ENCODE results near the gene ZNF133.
"Not testable (repeated sequence)": the region's sequence is repeated elsewhere in the genome, so short reads cannot be mapped to it uniquely, and the experiment has no call there.

The ZNF133 gene

GRCh38 chr20:18287915-18288748 lies at the start of gene ZNF133:
ZNF133 (plus strand) TSS chr20:18288527; CDS start chr20:18305687, 17,160 bp downstream.
- DNase-seq (ENCODE audit: low read depth in 4 of 4, low spot score in 1 of 4) = peak; percentile 93 to 97 (median 94)

- no peak for DNase-seq (ENCODE audit: low read depth in 4 of 4, low spot score in 1 of 4)
Observed at GRCh38 chr20:18240997-18241396, 47.3 kb upstream of the ZNF133 start.

GRCh38 chr20:18243802-18244201 lies 44.5 kb upstream of the ZNF133 start:
- DNase-seq (ENCODE audit: low read depth in 4 of 4, low spot score in 1 of 4) = no peak

GRCh38 chr20:18248545-18248944 lies 39.8 kb upstream of the ZNF133 start:
- DNase-seq (ENCODE audit: low read depth in 4 of 4, low spot score in 1 of 4) = not testable (repeated sequence)

- DNase-seq (ENCODE audit: low read depth in 4 of 4, low spot score in 1 of 4) = no peak
Observed at GRCh38 chr20:18250217-18250616, 38.1 kb upstream of the ZNF133 start.

- no peak for DNase-seq (ENCODE audit: low read depth in 4 of 4, low spot score in 1 of 4)
Observed at GRCh38 chr20:18252597-18253451, 35.5 kb upstream of the ZNF133 start.

GRCh38 chr20:18254615-18255014 lies 33.7 kb upstream of the ZNF133 start:
- DNase-seq (ENCODE audit: low read depth in 4 of 4, low spot score in 1 of 4) = no peak

GRCh38 chr20:18255526-18255925 lies 32.8 kb upstream of the ZNF133 start:
- DNase-seq (ENCODE audit: low read depth in 4 of 4, low spot score in 1 of 4) = no peak

- no peak for DNase-seq (ENCODE audit: low read depth in 4 of 4, low spot score in 1 of 4)
Observed at GRCh38 chr20:18256440-18257090, 31.8 kb upstream of the ZNF133 start.

GRCh38 chr20:18258126-18258860 lies 30.0 kb upstream of the ZNF133 start:
- no peak for DNase-seq (ENCODE audit: low read depth in 4 of 4, low spot score in 1 of 4)

GRCh38 chr20:18259730-18260129 lies 28.6 kb upstream of the ZNF133 start:
- DNase-seq (ENCODE audit: low read depth in 4 of 4, low spot score in 1 of 4) = no peak

GRCh38 chr20:18263723-18264122 lies 24.6 kb upstream of the ZNF133 start:
- DNase-seq (ENCODE audit: low read depth in 4 of 4, low spot score in 1 of 4) = no peak

GRCh38 chr20:18265441-18265840 lies 22.9 kb upstream of the ZNF133 start:
- DNase-seq (ENCODE audit: low read depth in 4 of 4, low spot score in 1 of 4) = no peak

GRCh38 chr20:18266282-18266681 lies 22.0 kb upstream of the ZNF133 start:
- no peak for DNase-seq (ENCODE audit: low read depth in 4 of 4, low spot score in 1 of 4)

GRCh38 chr20:18267815-18268214 lies 20.5 kb upstream of the ZNF133 start:
- no peak for DNase-seq (ENCODE audit: low read depth in 4 of 4, low spot score in 1 of 4)

GRCh38 chr20:18271160-18271559 lies 17.2 kb upstream of the ZNF133 start:
- no peak for DNase-seq (ENCODE audit: low read depth in 4 of 4, low spot score in 1 of 4)

- DNase-seq (ENCODE audit: low read depth in 4 of 4, low spot score in 1 of 4) = no peak
Observed at GRCh38 chr20:18272451-18272850, 15.9 kb upstream of the ZNF133 start.

- DNase-seq (ENCODE audit: low read depth in 4 of 4, low spot score in 1 of 4) = no peak
Observed at GRCh38 chr20:18273738-18274137, 14.6 kb upstream of the ZNF133 start.

- DNase-seq (ENCODE audit: low read depth in 4 of 4, low spot score in 1 of 4) = not testable (repeated sequence)
Observed at GRCh38 chr20:18275960-18276359, 12.4 kb upstream of the ZNF133 start.

- DNase-seq (ENCODE audit: low read depth in 4 of 4, low spot score in 1 of 4) = peak in 2 of 4 experiments; percentile 18 to 48
Observed at GRCh38 chr20:18276821-18277220, 11.5 kb upstream of the ZNF133 start.

GRCh38 chr20:18279242-18279641 lies 9.1 kb upstream of the ZNF133 start:
- no peak for DNase-seq (ENCODE audit: low read depth in 4 of 4, low spot score in 1 of 4)

Data from stimulated activated CD4-positive, alpha-beta T cell treated with anti-CD3 and anti-CD28 coated beads, Interleukin-1b, Interleukin-23, amount 100 ng/mL, for 24 hours (primary cell).